ENCODE results near the gene KRTAP3-3.

Gene KRTAP3-3

GRCh38 chr17:41019415-41019814 is 25.5 kb upstream of the KRTAP3-3 start:
- DNase-seq = no peak
- Histone ChIP-seq H3K4me3 (ENCODE audit: insufficient read depth, low read depth, low read length, poor library complexity, severe bottlenecking) (no peak overlapping the region), H3K9me3 (ENCODE audit: control insufficient read depth, low read length) (no peaks in the 10 kb centered on the region), H3K27ac (ENCODE audit: insufficient read depth, low read length, poor library complexity, severe bottlenecking) (no peak overlapping the region), H3K4me1 (ENCODE audit: control insufficient read depth, insufficient read depth, low read length, poor library complexity, severe bottlenecking) (no peaks in the 10 kb centered on the region), H3K36me3 (ENCODE audit: control insufficient read depth, insufficient read depth, low read length) (no peaks in the 10 kb centered on the region), H3K27me3 (replicated peaks; ENCODE audit: control insufficient read depth, insufficient read depth, low read length, poor library complexity, severe bottlenecking) (no peaks in the 10 kb centered on the region)

GRCh38 chr17:41018541-41018940 is 24.6 kb upstream of the KRTAP3-3 start:
- Histone ChIP-seq H3K9me3 (ENCODE audit: control insufficient read depth, low read length) (no peaks in the 10 kb centered on the region), H3K4me1 (ENCODE audit: control insufficient read depth, insufficient read depth, low read length, poor library complexity, severe bottlenecking) (no peaks in the 10 kb centered on the region), H3K36me3 (ENCODE audit: control insufficient read depth, insufficient read depth, low read length) (no peaks in the 10 kb centered on the region), H3K27me3 (replicated peaks; ENCODE audit: control insufficient read depth, insufficient read depth, low read length, poor library complexity, severe bottlenecking) (no peaks in the 10 kb centered on the region), H3K27ac (ENCODE audit: insufficient read depth, low read length, poor library complexity, severe bottlenecking) (no peak overlapping the region), H3K4me3 (ENCODE audit: insufficient read depth, low read depth, low read length, poor library complexity, severe bottlenecking) (no peak overlapping the region)
- DNase-seq = no peak

GRCh38 chr17:41016578-41017215 is 22.7 kb upstream of the KRTAP3-3 start:
- no peak overlapping the region for H3K27ac ChIP-seq (ENCODE audit: insufficient read depth, low read length, poor library complexity, severe bottlenecking)

GRCh38 chr17:41015454-41015853 is 21.5 kb upstream of the KRTAP3-3 start:
- no peak overlapping the region for H3K27ac ChIP-seq (ENCODE audit: insufficient read depth, low read length, poor library complexity, severe bottlenecking)
- no peak for DNase-seq
- no peaks in the 10 kb centered on the region for H3K9me3 ChIP-seq (ENCODE audit: control insufficient read depth, low read length)
- H3K36me3 ChIP-seq (ENCODE audit: control insufficient read depth, insufficient read depth, low read length) = no peaks in the 10 kb centered on the region
- H3K4me3 ChIP-seq (ENCODE audit: insufficient read depth, low read depth, low read length, poor library complexity, severe bottlenecking) = no peak overlapping the region
- H3K4me1 ChIP-seq (ENCODE audit: control insufficient read depth, insufficient read depth, low read length, poor library complexity, severe bottlenecking) = no peaks in the 10 kb centered on the region
- H3K27me3 ChIP-seq (replicated peaks; ENCODE audit: control insufficient read depth, insufficient read depth, low read length, poor library complexity, severe bottlenecking) = no peaks in the 10 kb centered on the region

More at GRCh38 chr17:41016578-41017215, 22.7 kb upstream of the KRTAP3-3 start:
- DNase-seq = no peak
- H3K9me3 ChIP-seq (ENCODE audit: control insufficient read depth, low read length) = no peaks in the 10 kb centered on the region
- H3K4me1 ChIP-seq (ENCODE audit: control insufficient read depth, insufficient read depth, low read length, poor library complexity, severe bottlenecking) = no peaks in the 10 kb centered on the region
- H3K36me3 ChIP-seq (ENCODE audit: control insufficient read depth, insufficient read depth, low read length) = no peaks in the 10 kb centered on the region
- no peaks in the 10 kb centered on the region for H3K27me3 ChIP-seq (replicated peaks; ENCODE audit: control insufficient read depth, insufficient read depth, low read length, poor library complexity, severe bottlenecking)
- H3K4me3 ChIP-seq (ENCODE audit: insufficient read depth, low read depth, low read length, poor library complexity, severe bottlenecking) = no peak overlapping the region

GRCh38 chr17:41013606-41014005 is 19.6 kb upstream of the KRTAP3-3 start:
- no peak overlapping the region for H3K4me3 ChIP-seq (ENCODE audit: insufficient read depth, low read depth, low read length, poor library complexity, severe bottlenecking)
- H3K27me3 ChIP-seq (replicated peaks; ENCODE audit: control insufficient read depth, insufficient read depth, low read length, poor library complexity, severe bottlenecking) = no peaks in the 10 kb centered on the region
- H3K27ac ChIP-seq (ENCODE audit: insufficient read depth, low read length, poor library complexity, severe bottlenecking) = no peak overlapping the region
- no peaks in the 10 kb centered on the region for H3K9me3 ChIP-seq (ENCODE audit: control insufficient read depth, low read length)
- H3K4me1 ChIP-seq (ENCODE audit: control insufficient read depth, insufficient read depth, low read length, poor library complexity, severe bottlenecking) = no peaks in the 10 kb centered on the region
- no peak for DNase-seq
- H3K36me3 ChIP-seq (ENCODE audit: control insufficient read depth, insufficient read depth, low read length) = no peaks in the 10 kb centered on the region

- no peaks in the 10 kb centered on the region for H3K9me3 ChIP-seq (ENCODE audit: control insufficient read depth, low read length)
- no peak overlapping the region for H3K27ac ChIP-seq (ENCODE audit: insufficient read depth, low read length, poor library complexity, severe bottlenecking)
- H3K36me3 ChIP-seq (ENCODE audit: control insufficient read depth, insufficient read depth, low read length) = no peaks in the 10 kb centered on the region
- H3K27me3 ChIP-seq (replicated peaks; ENCODE audit: control insufficient read depth, insufficient read depth, low read length, poor library complexity, severe bottlenecking) = no peaks in the 10 kb centered on the region
- no peaks in the 10 kb centered on the region for H3K4me1 ChIP-seq (ENCODE audit: control insufficient read depth, insufficient read depth, low read length, poor library complexity, severe bottlenecking)
- DNase-seq = no peak
- H3K4me3 ChIP-seq (ENCODE audit: insufficient read depth, low read depth, low read length, poor library complexity, severe bottlenecking) = no peak overlapping the region
Observed at GRCh38 chr17:41013181-41013580, 19.2 kb upstream of the KRTAP3-3 start.

- Histone ChIP-seq H3K9me3 (ENCODE audit: control insufficient read depth, low read length) (no peaks in the 10 kb centered on the region), H3K4me3 (ENCODE audit: insufficient read depth, low read depth, low read length, poor library complexity, severe bottlenecking) (no peak overlapping the region), H3K27ac (ENCODE audit: insufficient read depth, low read length, poor library complexity, severe bottlenecking) (no peak overlapping the region), H3K27me3 (replicated peaks; ENCODE audit: control insufficient read depth, insufficient read depth, low read length, poor library complexity, severe bottlenecking) (no peaks in the 10 kb centered on the region), H3K4me1 (ENCODE audit: control insufficient read depth, insufficient read depth, low read length, poor library complexity, severe bottlenecking) (no peaks in the 10 kb centered on the region), H3K36me3 (ENCODE audit: control insufficient read depth, insufficient read depth, low read length) (no peaks in the 10 kb centered on the region)
- no peak for DNase-seq
Observed at GRCh38 chr17:41012326-41013120, 18.6 kb upstream of the KRTAP3-3 start.

- H3K36me3 ChIP-seq (ENCODE audit: control insufficient read depth, insufficient read depth, low read length) = no peaks in the 10 kb centered on the region
- no peaks in the 10 kb centered on the region for H3K27me3 ChIP-seq (replicated peaks; ENCODE audit: control insufficient read depth, insufficient read depth, low read length, poor library complexity, severe bottlenecking)
- no peaks in the 10 kb centered on the region for H3K9me3 ChIP-seq (ENCODE audit: control insufficient read depth, low read length)
- H3K27ac ChIP-seq (ENCODE audit: insufficient read depth, low read length, poor library complexity, severe bottlenecking) = no peak overlapping the region
- H3K4me1 ChIP-seq (ENCODE audit: control insufficient read depth, insufficient read depth, low read length, poor library complexity, severe bottlenecking) = no peaks in the 10 kb centered on the region
- no peak overlapping the region for H3K4me3 ChIP-seq (ENCODE audit: insufficient read depth, low read depth, low read length, poor library complexity, severe bottlenecking)
- no peak for DNase-seq
Observed at GRCh38 chr17:41010441-41010840, 16.5 kb upstream of the KRTAP3-3 start.

GRCh38 chr17:41009936-41010335 is 16.0 kb upstream of the KRTAP3-3 start:
- DNase-seq = no peak
- Histone ChIP-seq H3K27ac (ENCODE audit: insufficient read depth, low read length, poor library complexity, severe bottlenecking) (no peak overlapping the region), H3K4me3 (ENCODE audit: insufficient read depth, low read depth, low read length, poor library complexity, severe bottlenecking) (no peak overlapping the region), H3K4me1 (ENCODE audit: control insufficient read depth, insufficient read depth, low read length, poor library complexity, severe bottlenecking) (no peaks in the 10 kb centered on the region), H3K36me3 (ENCODE audit: control insufficient read depth, insufficient read depth, low read length) (no peaks in the 10 kb centered on the region), H3K9me3 (ENCODE audit: control insufficient read depth, low read length) (no peaks in the 10 kb centered on the region), H3K27me3 (replicated peaks; ENCODE audit: control insufficient read depth, insufficient read depth, low read length, poor library complexity, severe bottlenecking) (no peaks in the 10 kb centered on the region)

GRCh38 chr17:41009301-41009760 is 15.4 kb upstream of the KRTAP3-3 start:
- DNase-seq = no peak

More at GRCh38 chr17:41009301-41009760, 15.4 kb upstream of the KRTAP3-3 start:
- Histone ChIP-seq H3K36me3 (ENCODE audit: control insufficient read depth, insufficient read depth, low read length) (no peaks in the 10 kb centered on the region), H3K9me3 (ENCODE audit: control insufficient read depth, low read length) (no peaks in the 10 kb centered on the region), H3K27me3 (replicated peaks; ENCODE audit: control insufficient read depth, insufficient read depth, low read length, poor library complexity, severe bottlenecking) (no peaks in the 10 kb centered on the region), H3K4me1 (ENCODE audit: control insufficient read depth, insufficient read depth, low read length, poor library complexity, severe bottlenecking) (no peaks in the 10 kb centered on the region), H3K4me3 (ENCODE audit: insufficient read depth, low read depth, low read length, poor library complexity, severe bottlenecking) (no peak overlapping the region), H3K27ac (ENCODE audit: insufficient read depth, low read length, poor library complexity, severe bottlenecking) (no peak overlapping the region)
